Stimulated activated CD8-positive, alpha-beta memory T cell treated with anti-CD3 and anti-CD28 coated beads, Interleukin-12 subunit alpha, Interleukin-12 subunit beta, amount 100 ng/mL, for 1 hour (primary cell): Measurements from ENCODE around the gene DYSF.
"Not testable (repeated sequence)": the region's sequence is repeated elsewhere in the genome, so short reads cannot be mapped to it uniquely, and the experiment has no call there.

Source experiments
- DNase-seq: peaks from one replicate; pipeline ENCODE4 v3.0.0-alpha.2; 2020; ENCODE audit warnings: low read depth

Gene DYSF

GRCh38 chr2:71655498-71655897 is 202.1 kb downstream of the DYSF start:
- no peak for DNase-seq

- DNase-seq = not testable (repeated sequence)
Observed at GRCh38 chr2:71658256-71658655, 204.9 kb downstream of the DYSF start.

GRCh38 chr2:71658771-71659170 is 205.4 kb downstream of the DYSF start:
- no peak for DNase-seq

GRCh38 chr2:71659868-71660518 is 206.6 kb downstream of the DYSF start:
- DNase-seq = no peak

GRCh38 chr2:71661782-71662181 is 208.4 kb downstream of the DYSF start:
- DNase-seq = no peak

GRCh38 chr2:71662665-71663394 is 209.5 kb downstream of the DYSF start:
- DNase-seq = no peak

- DNase-seq = no peak
Observed at GRCh38 chr2:71664161-71664560, 210.8 kb downstream of the DYSF start.

GRCh38 chr2:71665168-71666093 is 212.1 kb downstream of the DYSF start:
- no peak for DNase-seq

GRCh38 chr2:71666094-71666474 is 212.7 kb downstream of the DYSF start:
- no peak for DNase-seq

GRCh38 chr2:71667256-71668182 is 214.2 kb downstream of the DYSF start:
- no peak for DNase-seq

- no peak for DNase-seq
Observed at GRCh38 chr2:71668326-71669057, 215.1 kb downstream of the DYSF start.

GRCh38 chr2:71669058-71669456 is 215.7 kb downstream of the DYSF start:
- no peak for DNase-seq

- DNase-seq = no peak
Observed at GRCh38 chr2:71669628-71670429, 216.5 kb downstream of the DYSF start.

GRCh38 chr2:71670430-71670795 is 217.1 kb downstream of the DYSF start:
- DNase-seq = no peak

GRCh38 chr2:71671203-71671854 is 218.0 kb downstream of the DYSF start:
- no peak for DNase-seq

GRCh38 chr2:71671895-71672825 is 218.8 kb downstream of the DYSF start:
- DNase-seq = no peak

- DNase-seq = no peak
Observed at GRCh38 chr2:71672826-71673795, 219.8 kb downstream of the DYSF start.
